GM21381 (cell line): ENCODE data around the gene PDP2.
"Not testable (repeated sequence)": the region's sequence is repeated elsewhere in the genome, so short reads cannot be mapped to it uniquely, and the experiment has no call there.

ENCODE experiments used
- ATAC-seq: cut with Tn5 transposase; IDR thresholded peaks from one replicate; pipeline ENCODE4 v1.9.1; 2021; ENCODE audit warnings: mild to moderate bottlenecking, moderate library complexity; ENCODE audit not compliant: unreplicated experiment

Gene PDP2

GRCh38 chr16:66851166-66851964, 28.9 kb upstream of the PDP2 start:
- ATAC-seq: no peak

GRCh38 chr16:66853261-66854139, 26.8 kb upstream of the PDP2 start:
- no peak for ATAC-seq

GRCh38 chr16:66856184-66856730, 24.1 kb upstream of the PDP2 start:
- ATAC-seq: no peak

- ATAC-seq: no peak
Observed at GRCh38 chr16:66856801-66857200, 23.5 kb upstream of the PDP2 start.

- ATAC-seq: no peak
Observed at GRCh38 chr16:66857437-66857836, 22.9 kb upstream of the PDP2 start.

- no peak for ATAC-seq
Observed at GRCh38 chr16:66858740-66859396, 21.4 kb upstream of the PDP2 start.

- ATAC-seq: no peak
Observed at GRCh38 chr16:66859397-66860068, 20.8 kb upstream of the PDP2 start.

GRCh38 chr16:66862023-66862520, 18.2 kb upstream of the PDP2 start:
- ATAC-seq: no peak

- ATAC-seq: no peak
Observed at GRCh38 chr16:66863707-66864106, 16.6 kb upstream of the PDP2 start.

- no peak for ATAC-seq
Observed at GRCh38 chr16:66869424-66869823, 10.9 kb upstream of the PDP2 start.

GRCh38 chr16:66871363-66871762, 9.0 kb upstream of the PDP2 start:
- not testable (repeated sequence) for ATAC-seq

- ATAC-seq: no peak
Observed at GRCh38 chr16:66871840-66872239, 8.5 kb upstream of the PDP2 start.

- ATAC-seq: no peak
Observed at GRCh38 chr16:66872559-66872942, 7.8 kb upstream of the PDP2 start.

- ATAC-seq: peak; percentile 84
Observed at GRCh38 chr16:66872943-66873684, 7.2 kb upstream of the PDP2 start.

- no peak for ATAC-seq
Observed at GRCh38 chr16:66873685-66874055, 6.6 kb upstream of the PDP2 start.

- no peak for ATAC-seq
Observed at GRCh38 chr16:66874079-66874775, 6.1 kb upstream of the PDP2 start.

- ATAC-seq: no peak
Observed at GRCh38 chr16:66878067-66878466, 2.2 kb upstream of the PDP2 start.

- no peak for ATAC-seq
Observed at GRCh38 chr16:66881014-66881417, 701 bp downstream of the PDP2 start.

- no peak for ATAC-seq
Observed at GRCh38 chr16:66881560-66881959, 1.2 kb downstream of the PDP2 start.
